NCI-H1417 (cell line): Measurements from ENCODE around the gene ZNF394.
"Not testable (repeated sequence)": the region's sequence is repeated elsewhere in the genome, so short reads cannot be mapped to it uniquely, and the experiment has no call there.

Source experiments
- DNase-seq, 3 experiments: peaks; one replicate each; lab custom pipeline; 2025; lab: John Stamatoyannopoulos, UW

ZNF394 gene

GRCh38 chr7:99499721-99500636 is at the start of gene ZNF394:
TSS of gene ZNF394 (minus strand) at chr7:99500281. CDS start at chr7:99500093, 188 bp downstream.
- peak; percentile 94 to 96 (median 96) for DNase-seq

DNA sequence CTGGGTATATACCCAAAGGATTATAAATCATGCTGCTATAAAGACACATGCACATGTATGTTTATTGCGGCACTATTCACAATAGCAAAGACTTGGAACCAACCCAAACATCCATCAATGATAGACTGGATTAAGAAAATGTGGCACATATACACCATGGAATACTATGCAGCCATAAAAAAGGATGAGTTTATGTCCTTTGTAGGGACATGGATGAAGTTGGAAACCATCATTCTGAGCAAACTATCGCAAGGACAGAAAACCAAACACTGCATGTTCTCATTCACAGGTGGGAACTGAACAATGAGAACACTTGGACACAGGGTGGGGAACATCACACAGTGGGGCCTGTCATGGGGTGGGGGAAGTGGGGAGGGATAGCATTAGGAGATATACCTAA is 49.5 kb upstream of the ZNF394 start:
- DNase-seq, result not testable (repeated sequence)

- DNase-seq, result not testable (repeated sequence)
Measured at GRCh38 chr7:99545308-99545707, 45.2 kb upstream of the ZNF394 start.

DNA sequence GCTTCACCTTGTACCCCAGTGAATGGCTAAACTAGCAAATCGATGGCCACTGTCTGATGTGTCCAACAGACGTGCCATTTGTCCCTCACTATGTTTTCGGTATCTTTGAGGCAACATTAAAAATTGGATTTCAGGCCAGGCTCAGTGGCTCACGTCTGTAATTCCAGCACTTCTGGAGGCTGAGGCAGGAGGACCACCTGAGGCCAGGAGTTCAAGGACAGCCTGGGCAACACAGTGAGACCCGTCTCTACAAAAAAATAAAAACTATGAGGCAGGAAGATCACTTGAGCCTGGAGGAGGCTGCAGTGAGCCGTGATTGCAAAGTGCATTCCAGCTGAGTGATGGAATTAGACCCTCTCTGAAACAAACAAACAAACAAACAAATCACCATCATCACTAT is 43.8 kb upstream of the ZNF394 start:
- DNase-seq, result no peak

- no peak for DNase-seq
Measured at GRCh38 chr7:99543081-99543671, 43.1 kb upstream of the ZNF394 start.

GRCh38 chr7:99541212-99541611 is 41.1 kb upstream of the ZNF394 start:
- no peak for DNase-seq

- no peak for DNase-seq
Measured at GRCh38 chr7:99540542-99540941, 40.5 kb upstream of the ZNF394 start.

GRCh38 chr7:99539213-99539811 is 39.2 kb upstream of the ZNF394 start:
- DNase-seq, result no peak

DNA sequence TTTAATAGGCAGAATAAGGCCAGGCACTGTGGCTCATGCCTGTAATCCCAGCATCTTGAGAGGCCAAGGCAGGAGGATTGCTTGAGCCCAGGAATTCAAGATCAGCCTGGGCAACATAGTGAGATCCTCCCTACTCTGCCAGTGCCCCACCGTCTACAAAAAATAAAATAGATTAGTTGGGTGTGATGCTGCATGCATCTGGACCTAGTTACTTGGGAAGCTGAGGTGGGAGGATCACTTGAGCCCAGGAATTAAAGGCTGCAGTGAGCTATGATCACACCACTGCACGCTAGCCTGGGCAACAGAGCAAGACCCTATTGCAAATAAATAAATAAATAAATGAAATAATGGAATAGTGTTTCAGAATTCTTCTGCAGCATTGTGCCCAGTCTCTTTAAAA is 35.6 kb upstream of the ZNF394 start:
- no peak for DNase-seq

DNA sequence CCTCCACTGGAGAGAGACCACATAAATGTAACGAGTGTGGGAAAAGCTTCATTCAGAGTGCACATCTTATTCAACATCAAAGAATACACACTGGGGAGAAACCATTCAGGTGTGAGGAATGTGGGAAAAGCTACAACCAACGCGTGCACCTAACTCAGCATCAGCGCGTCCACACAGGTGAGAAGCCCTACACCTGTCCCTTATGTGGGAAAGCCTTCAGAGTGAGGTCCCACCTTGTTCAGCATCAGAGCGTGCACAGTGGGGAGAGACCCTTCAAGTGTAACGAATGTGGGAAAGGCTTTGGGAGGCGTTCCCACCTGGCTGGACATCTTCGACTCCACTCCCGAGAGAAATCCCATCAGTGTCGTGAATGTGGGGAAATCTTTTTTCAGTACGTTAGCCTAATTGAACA is 31.3 kb upstream of the ZNF394 start:
- DNase-seq, result no peak

DNA sequence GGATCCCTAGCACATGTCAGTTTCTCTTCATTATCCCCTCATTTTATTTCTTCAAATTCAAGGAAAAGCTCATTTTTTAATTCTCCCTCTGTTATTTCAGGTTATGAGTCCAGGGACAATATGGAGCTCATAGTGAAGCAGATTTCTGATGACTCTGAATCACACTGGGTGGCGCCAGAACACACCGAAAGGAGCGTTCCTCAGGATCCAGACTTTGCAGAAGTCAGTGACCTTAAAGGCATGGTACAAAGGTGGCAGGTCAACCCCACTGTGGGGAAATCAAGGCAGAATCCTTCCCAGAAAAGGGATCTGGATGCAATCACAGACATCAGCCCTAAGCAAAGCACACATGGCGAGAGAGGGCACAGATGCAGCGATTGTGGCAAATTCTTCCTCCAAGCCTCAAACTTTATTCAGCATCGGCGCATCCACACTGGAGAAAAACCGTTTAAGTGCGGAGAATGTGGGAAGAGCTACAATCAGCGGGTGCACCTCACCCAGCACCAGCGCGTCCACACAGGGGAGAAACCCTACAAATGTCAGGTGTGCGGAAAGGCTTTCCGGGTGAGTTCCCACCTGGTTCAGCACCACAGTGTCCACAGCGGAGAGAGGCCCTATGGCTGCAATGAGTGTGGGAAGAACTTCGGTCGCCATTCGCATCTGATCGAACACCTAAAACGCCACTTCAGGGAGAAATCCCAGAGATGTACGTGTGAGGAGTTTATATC is 25.8 kb upstream of the ZNF394 start:
- peak in 1 of 3 experiments; percentile 30 for DNase-seq

GRCh38 chr7:99521399-99521798 is 21.3 kb upstream of the ZNF394 start:
- DNase-seq, result no peak

GRCh38 chr7:99514050-99514449 is 14.0 kb upstream of the ZNF394 start:
- DNase-seq, result no peak

GRCh38 chr7:99505324-99505662 is 5.2 kb upstream of the ZNF394 start:
- no peak for DNase-seq

DNA sequence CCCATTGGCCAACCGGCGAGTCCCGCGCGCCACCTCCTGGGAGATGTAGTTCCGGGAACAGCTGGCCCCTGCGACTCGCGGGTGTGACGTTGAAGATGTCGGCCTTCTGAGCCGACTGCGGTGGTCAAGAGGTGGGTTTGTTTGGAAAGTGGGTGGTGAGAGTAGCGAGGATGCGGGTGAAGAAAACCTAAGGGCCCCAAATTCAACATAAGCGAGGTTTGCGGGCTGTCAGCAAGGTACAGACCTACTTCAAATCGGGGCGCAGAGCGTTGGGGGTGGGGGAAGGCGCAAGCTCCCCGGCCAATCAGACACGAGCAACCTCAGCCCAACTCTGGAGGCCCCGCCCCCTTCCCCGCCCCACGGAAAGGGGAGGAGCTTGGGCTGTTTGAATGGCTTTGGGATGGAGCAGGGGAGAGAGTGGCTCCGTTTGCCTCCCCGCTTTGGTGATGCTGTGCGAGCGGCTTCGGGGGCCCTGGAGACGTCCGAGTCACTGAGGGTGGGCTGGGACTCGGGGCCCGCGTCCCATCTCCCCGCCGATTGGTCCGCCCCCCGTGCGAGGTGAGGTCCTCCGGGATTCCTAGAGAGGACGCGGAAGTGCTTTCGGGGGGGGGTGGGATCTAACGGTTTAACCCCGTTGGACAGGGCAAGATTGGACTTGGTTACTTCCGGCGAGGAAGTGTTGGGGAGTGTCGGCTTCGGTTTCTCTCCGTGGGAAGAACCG is 4.7 kb upstream of the ZNF394 start, which contains the start of gene ZKSCAN5:
TSS of gene ZKSCAN5 (plus strand) at position 60 of the 721 bp plus-strand sequence. CDS start 1,383 bp downstream, outside the sequence.
- DNase-seq, result peak; percentile 98 to 99 (median 99)

DNA sequence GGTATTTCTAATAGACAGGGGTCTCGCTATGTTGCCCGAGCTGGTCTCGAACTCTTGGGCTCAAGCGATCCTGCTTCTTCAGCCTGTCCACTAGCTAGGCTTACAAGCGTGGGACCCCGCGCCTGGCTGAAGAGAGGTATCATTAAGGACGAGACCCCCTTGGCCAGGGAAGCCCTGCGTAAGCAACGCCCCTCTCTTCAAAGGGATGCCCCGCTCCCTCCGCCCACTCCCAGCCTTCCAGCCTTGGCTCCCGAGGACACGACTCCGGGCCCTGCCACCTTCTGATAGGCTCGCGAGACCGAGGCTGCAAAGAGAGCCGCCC is 4.2 kb upstream of the ZNF394 start:
- DNase-seq, result no peak

DNA sequence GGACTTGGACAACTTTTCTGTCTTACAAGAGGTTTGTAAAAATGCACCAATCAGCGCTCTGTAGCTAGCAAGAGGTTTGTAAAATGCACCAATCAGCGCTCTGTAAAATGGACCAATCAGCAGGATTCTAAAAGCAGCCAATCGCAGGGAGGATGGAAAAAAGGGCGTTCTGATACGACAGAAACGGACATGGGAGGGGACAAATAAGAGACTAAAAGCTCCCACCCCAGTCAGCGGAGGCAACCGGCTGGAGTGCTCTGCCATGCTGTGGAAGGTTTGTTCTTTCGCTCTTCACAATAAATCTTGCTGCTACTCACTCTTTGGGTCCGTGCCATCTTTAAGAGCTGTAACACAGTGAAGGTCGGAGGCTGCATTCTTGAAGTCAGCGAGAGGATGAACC is 1.2 kb upstream of the ZNF394 start:
- not testable (repeated sequence) for DNase-seq

DNA sequence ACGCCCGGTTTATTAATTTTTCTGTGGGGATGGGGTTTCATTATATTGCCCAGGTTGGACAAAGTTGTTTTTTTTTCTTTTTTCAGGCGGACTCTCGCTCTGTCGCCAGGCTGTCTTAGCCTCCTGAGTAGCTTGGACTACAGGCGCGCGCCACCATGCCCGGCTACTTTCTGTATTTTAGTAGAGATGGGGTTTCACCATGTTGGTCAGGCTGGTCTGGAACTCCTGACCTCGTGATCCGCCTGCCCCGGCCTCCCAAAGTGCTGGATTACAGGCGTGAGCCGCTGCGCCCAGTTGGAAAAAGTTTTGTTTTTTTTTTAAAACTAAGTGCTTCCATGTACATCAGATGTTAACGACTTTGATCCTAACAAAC is 542 bp upstream of the ZNF394 start:
- DNase-seq, result no peak

GRCh38 chr7:99499371-99499720 is 735 bp downstream of the ZNF394 start:
- DNase-seq, result no peak

DNA sequence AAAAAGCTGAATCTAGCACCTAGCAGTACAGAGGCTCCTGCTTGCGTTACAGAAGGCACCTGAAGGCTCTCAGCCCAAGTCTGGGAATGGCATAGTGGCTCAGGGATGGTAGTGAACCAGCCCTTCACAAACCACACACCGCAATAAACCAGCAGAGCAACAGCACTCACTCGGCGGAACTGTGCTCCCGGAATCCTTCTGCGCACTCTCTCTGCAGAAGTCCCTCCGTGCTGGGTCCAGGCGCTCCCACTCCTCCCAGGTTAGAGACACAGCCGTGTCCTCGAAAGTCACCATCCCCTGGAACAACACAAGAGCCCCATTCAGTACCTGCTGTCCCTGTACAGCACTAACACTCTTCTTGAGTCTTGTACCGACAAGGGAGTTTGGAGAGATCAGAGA is 1.5 kb downstream of the ZNF394 start:
- no peak for DNase-seq

GRCh38 chr7:99497766-99498545 is 2.1 kb downstream of the ZNF394 start:
- no peak for DNase-seq
